Dermis microvascular lymphatic vessel endothelial cell (primary cell): Measurements from ENCODE around the gene PSPH. TPM values are rescaled to one million over a fixed set of nuclear protein-coding genes. Genes with fewer than 3 reads are reported as not detected.
A peak's percentile ranks its signal among the peaks of the same experiment; 100 is the strongest.
"Not testable (repeated sequence)": the region's sequence is repeated elsewhere in the genome, so short reads cannot be mapped to it uniquely, and the experiment has no call there.

Source experiments
- DNase-seq, 2 donors: peaks; one replicate each; pipeline versions ENCODE4 v3.0.0 to v3.0.0-alpha.2; 2010; ENCODE audit warnings: low read depth in 2 of 2
- total RNA-seq: library from RNA; depleted of rRNA; stranded (reverse); fragments of >200 nt; gene quantifications from 2 replicates; pipeline ENCODE4 v1.2.1, GENCODE V29; 2014

The PSPH gene
- 21.5 and 29.1 TPM in 2 replicates for total RNA-seq

DNA sequence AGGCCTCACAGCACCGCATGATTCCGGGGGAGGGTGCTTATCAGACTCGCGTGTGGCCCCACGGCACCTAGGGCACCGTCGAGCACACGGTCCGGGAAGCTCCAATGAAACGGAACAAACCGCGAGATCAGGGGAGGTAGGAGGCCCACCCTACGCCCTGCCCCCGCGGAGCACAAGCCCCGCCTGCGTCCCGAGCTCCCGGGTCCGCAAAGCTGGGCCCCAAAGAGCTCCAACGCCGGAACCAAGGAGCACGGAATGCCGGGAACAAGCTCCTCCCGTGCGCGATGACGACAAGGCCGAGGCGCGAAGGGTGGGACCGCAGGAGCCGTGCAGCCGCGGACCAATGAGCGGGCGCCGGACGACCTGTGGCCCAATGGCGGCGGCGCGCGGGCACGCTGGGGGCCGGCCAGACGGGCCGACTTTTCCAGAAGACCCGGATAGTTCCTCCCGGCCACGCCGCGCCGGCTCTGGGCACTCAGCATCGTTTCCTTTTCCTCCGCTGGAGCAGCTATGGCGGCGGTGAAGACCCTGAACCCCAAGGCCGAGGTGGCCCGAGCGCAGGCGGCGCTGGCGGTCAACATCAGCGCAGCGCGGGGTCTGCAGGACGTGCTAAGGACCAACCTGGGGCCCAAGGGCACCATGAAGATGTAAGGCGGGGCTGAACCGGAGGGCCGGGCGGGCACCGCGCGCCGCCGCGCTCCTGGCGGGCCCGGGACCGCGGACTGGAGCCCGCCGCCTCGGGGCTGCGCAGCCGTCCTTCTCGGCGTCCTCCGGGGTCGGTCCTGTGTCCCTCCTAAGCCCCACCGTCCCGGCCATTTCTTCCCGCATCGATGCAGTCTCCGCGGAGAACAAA is at the start of gene PSPH, which contains the start of gene CCT6A:
PSPH (minus strand) TSS at position 106 of the 853 bp plus-strand sequence. CDS start 30,232 bp downstream, outside the sequence.
CCT6A (plus strand) TSS at position 427 of the 853 bp plus-strand sequence; CDS start at position 511, 84 bp downstream.
- peak; percentile 95 to 99 for DNase-seq

- DNase-seq = no peak
Measured at GRCh38 chr7:56099653-56100052, 48.4 kb upstream of the PSPH start.

GRCh38 chr7:56098187-56099008 is 47.2 kb upstream of the PSPH start:
- DNase-seq = not testable (repeated sequence)

DNA sequence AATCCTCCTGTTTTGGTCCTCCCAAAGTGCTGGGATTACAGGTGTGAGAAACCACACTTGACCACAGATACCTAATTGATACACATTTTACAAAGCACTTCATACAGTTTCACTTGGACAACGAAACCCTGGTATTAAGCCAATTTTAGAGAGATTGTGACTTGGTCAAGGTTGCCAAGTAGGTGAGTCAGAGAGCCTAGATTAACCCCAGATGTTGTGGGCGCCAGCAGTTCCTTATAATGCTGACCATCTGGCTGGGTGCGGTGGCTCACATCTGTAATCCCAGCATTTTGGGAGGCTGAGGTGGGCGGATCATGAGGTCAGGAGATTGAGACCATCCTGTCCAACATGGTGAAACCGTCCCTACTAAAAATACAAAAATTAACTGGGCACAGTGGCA is 46.5 kb upstream of the PSPH start:
- DNase-seq = no peak

- DNase-seq = peak; percentile 64 to 77
Measured at GRCh38 chr7:56092789-56093531, 41.7 kb upstream of the PSPH start, which contains the start of gene PHKG1. Gene PHKG1, minus strand, starts transcription at chr7:56092952. Its CDS starts 4,011 bp downstream, at chr7:56088941.

- not testable (repeated sequence) for DNase-seq
Measured at GRCh38 chr7:56092388-56092787, 41.1 kb upstream of the PSPH start.

GRCh38 chr7:56091591-56091990 is 40.3 kb upstream of the PSPH start:
- no peak for DNase-seq

GRCh38 chr7:56087445-56087844 is 36.2 kb upstream of the PSPH start:
- DNase-seq = no peak

- DNase-seq = no peak
Measured at GRCh38 chr7:56086761-56087160, 35.5 kb upstream of the PSPH start.

DNA sequence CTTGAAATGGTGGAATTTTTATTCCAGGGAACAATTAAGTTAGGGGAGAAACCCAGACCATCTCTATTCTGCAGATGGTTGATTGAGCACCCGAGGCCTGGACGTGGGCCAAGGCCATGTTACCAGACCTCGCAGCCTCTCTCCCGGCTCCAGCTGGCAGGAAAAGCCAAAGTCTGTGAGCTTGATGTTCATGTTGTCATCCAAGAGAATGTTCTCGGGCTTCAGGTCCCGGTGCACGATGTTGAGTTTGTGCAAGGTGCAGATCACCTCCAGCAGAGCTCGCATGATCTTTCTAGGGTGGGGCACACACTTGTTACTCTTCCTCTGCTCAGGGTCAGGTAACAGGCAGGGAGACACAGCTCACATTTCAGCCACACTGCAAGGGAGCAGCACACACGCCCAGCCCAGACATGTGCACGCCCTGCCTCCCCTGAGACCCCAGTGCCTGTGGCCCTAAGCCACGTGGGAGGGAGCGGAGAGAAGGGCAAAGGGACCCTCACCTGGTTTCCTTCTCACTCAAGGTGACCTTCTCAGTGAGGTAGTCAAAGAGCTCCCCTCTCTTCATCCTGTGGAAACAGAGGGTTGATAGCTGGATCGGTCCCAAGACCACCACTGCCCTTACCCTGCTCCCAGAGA is 32.0 kb upstream of the PSPH start:
- peak in 1 of 2 donors; percentile 73 for DNase-seq

DNA sequence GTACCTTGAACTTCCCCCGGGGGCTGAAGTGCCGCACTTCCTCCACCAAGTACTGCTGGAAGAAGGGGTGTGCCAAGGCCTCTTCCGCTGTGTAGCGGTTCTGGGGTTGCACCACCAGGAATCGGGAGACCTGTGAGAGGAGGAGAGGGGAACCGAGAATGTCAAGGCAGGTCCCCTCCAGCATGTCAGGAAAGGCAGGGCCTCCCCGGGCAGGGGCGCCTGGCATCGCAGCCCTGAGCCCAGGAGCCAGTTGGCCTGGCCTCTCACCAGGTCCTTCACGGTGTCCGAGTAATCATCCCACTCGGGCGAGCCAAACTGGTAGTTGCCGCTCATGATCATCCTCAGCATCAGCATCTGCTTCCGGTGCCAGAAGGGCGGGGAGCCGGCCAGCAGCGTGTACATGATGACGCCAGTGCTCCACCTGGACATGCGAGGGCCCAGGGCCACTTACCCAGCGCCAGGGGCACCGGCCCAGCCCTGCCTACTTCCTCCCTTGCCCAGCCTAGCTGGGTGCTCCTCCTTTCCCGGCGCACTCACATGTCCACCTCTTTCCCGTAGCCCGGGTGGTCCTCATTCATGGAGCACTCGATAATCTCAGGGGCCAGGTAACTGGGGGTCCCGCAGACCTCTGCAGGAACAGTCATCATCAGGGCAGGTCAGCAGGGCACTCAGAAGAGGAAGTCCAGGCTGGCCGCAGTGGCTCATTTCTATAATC is 30.5 kb upstream of the PSPH start:
- DNase-seq = no peak

- not testable (repeated sequence) for DNase-seq
Measured at GRCh38 chr7:56080726-56081435, 29.6 kb upstream of the PSPH start.

GRCh38 chr7:56079450-56080185 is 28.4 kb upstream of the PSPH start:
- peak; percentile 29 to 90 for DNase-seq

DNA sequence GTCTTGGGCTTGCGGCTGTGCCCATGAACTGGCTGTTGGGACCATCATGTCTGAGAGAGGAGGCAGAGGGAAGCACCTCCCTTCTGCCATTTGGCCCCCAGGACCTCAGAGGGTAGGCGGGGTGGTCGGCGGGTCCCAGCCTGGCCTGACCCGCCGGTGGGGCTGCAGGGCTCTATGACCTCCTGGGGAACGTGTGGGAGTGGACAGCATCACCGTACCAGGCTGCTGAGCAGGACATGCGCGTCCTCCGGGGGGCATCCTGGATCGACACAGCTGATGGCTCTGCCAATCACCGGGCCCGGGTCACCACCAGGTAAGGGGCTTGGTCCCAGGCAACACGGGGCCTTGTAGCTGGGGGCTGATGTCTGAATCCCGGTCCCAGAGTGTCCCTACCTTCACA is 27.0 kb upstream of the PSPH start:
- DNase-seq = no peak

DNA sequence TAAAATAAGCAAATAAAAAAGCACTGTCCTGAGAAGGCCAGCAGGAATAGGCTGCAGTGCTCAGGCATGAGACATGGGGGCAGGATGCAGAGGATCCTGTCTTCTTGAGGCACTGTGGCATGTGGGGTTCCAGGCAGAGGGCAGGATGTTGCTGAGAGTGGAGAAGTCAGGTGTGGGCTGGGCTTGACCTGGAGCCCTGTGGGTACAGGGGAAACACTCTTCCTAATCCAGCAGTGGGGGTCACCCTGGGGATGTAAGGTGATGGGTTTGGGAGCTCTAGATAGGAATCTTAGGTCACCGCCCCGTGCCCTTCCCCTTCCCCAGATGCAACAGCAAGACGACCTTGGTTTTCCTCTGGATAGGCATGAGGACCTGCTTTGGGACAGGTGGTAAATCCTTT is 26.4 kb upstream of the PSPH start:
- DNase-seq = no peak

DNA sequence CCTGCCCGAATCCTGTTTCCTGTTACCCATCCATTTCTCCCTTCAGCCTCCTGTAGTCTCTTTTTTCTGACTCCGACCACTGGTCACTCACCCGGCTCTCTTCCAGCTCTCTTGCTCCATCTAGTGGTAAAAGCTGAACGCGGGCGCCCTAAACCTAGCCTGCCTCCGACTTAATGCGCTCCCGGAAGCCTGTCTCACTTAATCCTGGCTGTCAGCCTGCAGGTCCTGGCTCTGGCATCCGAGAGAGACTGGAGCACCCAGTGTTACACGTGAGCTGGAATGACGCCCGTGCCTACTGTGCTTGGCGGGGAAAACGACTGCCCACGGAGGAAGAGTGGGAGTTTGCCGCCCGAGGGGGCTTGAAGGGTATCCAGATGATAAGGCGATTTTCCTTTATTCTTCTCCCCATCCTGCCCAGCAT is 23.1 kb upstream of the PSPH start:
- DNase-seq = peak; percentile 81 to 90

DNA sequence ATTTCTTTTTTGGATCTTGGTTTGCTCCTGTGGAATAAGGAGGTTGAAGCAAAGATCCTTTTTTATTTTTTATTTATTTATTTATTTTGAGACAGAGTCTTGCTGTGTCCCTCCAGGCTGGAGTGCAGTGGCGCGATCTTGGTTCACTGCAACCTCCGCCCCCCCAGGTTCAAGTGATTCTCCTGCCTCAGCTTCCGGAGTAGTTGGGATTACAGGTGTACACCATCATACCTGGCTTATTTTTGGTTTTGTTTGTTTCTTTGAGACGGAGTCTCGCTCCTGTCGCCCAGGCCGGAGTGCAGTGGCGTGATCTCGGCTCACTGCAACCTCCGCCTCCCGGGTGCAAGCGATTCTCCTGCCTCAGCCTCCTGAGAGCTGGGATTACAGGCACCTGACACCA is 15.1 kb upstream of the PSPH start:
- not testable (repeated sequence) for DNase-seq

GRCh38 chr7:56063882-56064625 is 12.8 kb upstream of the PSPH start, which contains the start of gene SUMF2:
Gene SUMF2, plus strand, starts transcription at chr7:56064286. Its CDS starts 26 bp downstream, at chr7:56064312.
- DNase-seq = peak; percentile 78 to 91
